ENCODE data around the gene CCT6A. TPM values are rescaled to one million over a fixed set of nuclear protein-coding genes. Genes with fewer than 3 reads are reported as not detected.

CCT6A gene
- total RNA-seq, 1 donor from 2014 or later: 67.6 TPM

Other genes with a start within 250 kb of the CCT6A start
- gene SEPTIN14, start 189.0 kb upstream of the CCT6A start, total RNA-seq: not detected
- 5.6 TPM for gene ZNF713, start 164.3 kb upstream of the CCT6A start, total RNA-seq
- gene MRPS17, start 99.9 kb upstream of the CCT6A start, total RNA-seq: 19.4 TPM
- 357 TPM for gene NIPSNAP2, start 87.2 kb upstream of the CCT6A start, total RNA-seq
- 12.9 TPM for gene PSPH, start 321 bp upstream of the CCT6A start, total RNA-seq
- 33.5 TPM for gene SUMF2, start 12.5 kb downstream of the CCT6A start, total RNA-seq
- gene PHKG1, start 41.2 kb downstream of the CCT6A start, total RNA-seq: 21.4 TPM
- gene CHCHD2, start 54.7 kb downstream of the CCT6A start, total RNA-seq: 468 TPM
- gene NUPR2, start 64.7 kb downstream of the CCT6A start, total RNA-seq: not detected